Myocyte (in vitro differentiated cells): ENCODE results near the gene COL4A2. TPM values are rescaled to one million over a fixed set of nuclear protein-coding genes. Genes with fewer than 3 reads are reported as not detected.

Source experiments
- DNase-seq: peaks from one replicate; pipeline ENCODE4 v3.0.0-alpha.2; 2012; ENCODE audit warnings: low read depth
- total RNA-seq: library from RNA; depleted of rRNA; stranded (reverse); fragments of >200 nt; gene quantifications from 2 replicates; pipeline ENCODE4 v1.2.3, GENCODE V29; 2014

COL4A2 gene
- total RNA-seq, 1 donor from 2014 or later, result 71.7 TPM

GRCh38 chr13:110338441-110339101 is 31.5 kb downstream of the COL4A2 start:
- no peak for DNase-seq

- no peak for DNase-seq
Measured at GRCh38 chr13:110339263-110339662, 32.2 kb downstream of the COL4A2 start.

- DNase-seq, result no peak
Measured at GRCh38 chr13:110339975-110340550, 33.0 kb downstream of the COL4A2 start.

GRCh38 chr13:110340812-110341444 is 33.8 kb downstream of the COL4A2 start:
- DNase-seq, result peak; percentile 51

- no peak for DNase-seq
Measured at GRCh38 chr13:110341445-110342244, 34.6 kb downstream of the COL4A2 start.

GRCh38 chr13:110342474-110342873 is 35.4 kb downstream of the COL4A2 start:
- DNase-seq, result no peak

- DNase-seq, result no peak
Measured at GRCh38 chr13:110343241-110343865, 36.3 kb downstream of the COL4A2 start.

GRCh38 chr13:110344320-110344719 is 37.2 kb downstream of the COL4A2 start:
- no peak for DNase-seq

- no peak for DNase-seq
Measured at GRCh38 chr13:110345266-110345665, 38.2 kb downstream of the COL4A2 start.

- DNase-seq, result no peak
Measured at GRCh38 chr13:110345701-110346100, 38.6 kb downstream of the COL4A2 start.

GRCh38 chr13:110346661-110347067 is 39.6 kb downstream of the COL4A2 start:
- no peak for DNase-seq

GRCh38 chr13:110347088-110347487 is 40.0 kb downstream of the COL4A2 start:
- no peak for DNase-seq

- peak; percentile 71 for DNase-seq
Measured at GRCh38 chr13:110347535-110348308, 40.6 kb downstream of the COL4A2 start.

GRCh38 chr13:110348309-110349105 is 41.4 kb downstream of the COL4A2 start:
- DNase-seq, result no peak

GRCh38 chr13:110349239-110349638 is 42.2 kb downstream of the COL4A2 start:
- DNase-seq, result peak; percentile 85

GRCh38 chr13:110350049-110350448 is 43.0 kb downstream of the COL4A2 start:
- no peak for DNase-seq

- no peak for DNase-seq
Measured at GRCh38 chr13:110350509-110350908, 43.4 kb downstream of the COL4A2 start.

- DNase-seq, result no peak
Measured at GRCh38 chr13:110351636-110352420, 44.7 kb downstream of the COL4A2 start.

- DNase-seq, result no peak
Measured at GRCh38 chr13:110352735-110353134, 45.7 kb downstream of the COL4A2 start.
